HL-60 (cell line): ENCODE measurements around the gene PTGIR.

Experiments used
- CTCF ChIP-seq: IDR thresholded peaks from one replicate; pipeline ENCODE4 v1.5.1; 2011; ENCODE audit warnings: low read length, control low read depth, inconsistent platforms; ENCODE audit not compliant: insufficient read depth
- GABPA ChIP-seq: IDR thresholded peaks from 2 replicates; pipeline ENCODE4 v1.6.1; 2012; ENCODE audit warnings: low read depth
- POLR2AphosphoS5 ChIP-seq: IDR thresholded peaks from 2 replicates; pipeline ENCODE4 v1.6.1; 2012; ENCODE audit warnings: low read depth
- REST ChIP-seq: IDR thresholded peaks from 2 replicates; pipeline ENCODE4 v1.6.1; 2012; ENCODE audit warnings: low read depth; ENCODE audit not compliant: insufficient replicate concordance
- SPI1 ChIP-seq: IDR thresholded peaks from 2 replicates; pipeline ENCODE4 v1.6.1; 2012; ENCODE audit warnings: low read depth, mild to moderate bottlenecking, borderline replicate concordance

- no peak for TF ChIP-seq CTCF
- TF ChIP-seq REST: no peak
- TF ChIP-seq POLR2AphosphoS5: no peak
- TF ChIP-seq GABPA: no peak
- TF ChIP-seq SPI1: no peak
Observed at GRCh38 chr19:46603195-46603637, 21.7 kb downstream of the PTGIR start.
